Measurements from ENCODE around the gene ZNF527.
"Not testable (repeated sequence)": the region's sequence is repeated elsewhere in the genome, so short reads cannot be mapped to it uniquely, and the experiment has no call there.

DNA sequence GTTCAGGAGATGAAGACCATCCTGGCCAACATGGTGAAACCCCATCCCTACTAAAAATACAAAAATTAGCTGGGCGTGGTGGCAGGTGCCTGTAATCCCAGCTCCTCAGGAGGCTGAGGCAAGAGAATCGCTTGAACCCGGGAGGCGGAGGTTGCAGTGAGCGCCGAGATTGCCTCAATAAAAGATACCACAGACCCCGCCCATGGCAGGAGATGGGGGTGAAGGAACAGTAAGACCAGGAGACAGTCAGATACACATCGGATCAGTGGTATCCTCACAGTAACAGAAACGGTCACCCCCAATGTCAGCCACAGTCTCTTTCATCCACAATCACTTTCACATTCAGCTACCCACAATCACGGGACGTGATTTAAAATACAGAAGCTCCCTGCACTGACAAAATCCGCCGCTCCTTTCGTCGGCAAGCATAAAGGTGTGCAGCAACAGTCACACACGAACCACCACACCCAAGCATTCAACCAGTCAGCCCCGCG is 466 bp upstream of the ZNF527 start:
- TF ChIP-seq, protein P1, sequence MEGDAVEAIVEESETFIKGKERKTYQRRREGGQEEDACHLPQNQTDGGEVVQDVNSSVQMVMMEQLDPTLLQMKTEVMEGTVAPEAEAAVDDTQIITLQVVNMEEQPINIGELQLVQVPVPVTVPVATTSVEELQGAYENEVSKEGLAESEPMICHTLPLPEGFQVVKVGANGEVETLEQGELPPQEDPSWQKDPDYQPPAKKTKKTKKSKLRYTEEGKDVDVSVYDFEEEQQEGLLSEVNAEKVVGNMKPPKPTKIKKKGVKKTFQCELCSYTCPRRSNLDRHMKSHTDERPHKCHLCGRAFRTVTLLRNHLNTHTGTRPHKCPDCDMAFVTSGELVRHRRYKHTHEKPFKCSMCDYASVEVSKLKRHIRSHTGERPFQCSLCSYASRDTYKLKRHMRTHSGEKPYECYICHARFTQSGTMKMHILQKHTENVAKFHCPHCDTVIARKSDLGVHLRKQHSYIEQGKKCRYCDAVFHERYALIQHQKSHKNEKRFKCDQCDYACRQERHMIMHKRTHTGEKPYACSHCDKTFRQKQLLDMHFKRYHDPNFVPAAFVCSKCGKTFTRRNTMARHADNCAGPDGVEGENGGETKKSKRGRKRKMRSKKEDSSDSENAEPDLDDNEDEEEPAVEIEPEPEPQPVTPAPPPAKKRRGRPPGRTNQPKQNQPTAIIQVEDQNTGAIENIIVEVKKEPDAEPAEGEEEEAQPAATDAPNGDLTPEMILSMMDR (IDR thresholded peaks at IDR 0.05; ENCODE audit: low read length), result not testable (repeated sequence)
- not testable (repeated sequence) for TF ChIP-seq EZH2 (optimal IDR thresholded peaks at IDR 0.05; ENCODE audit: low read depth, low read length); EZH2phosphoT487 (IDR thresholded peaks at IDR 0.05; ENCODE audit: low read length)

All from MM.1S (cell line).